Neural cell (in vitro differentiated cells): ENCODE measurements around the gene RBM25.

Experiments
- EP300 ChIP-seq: fragments of 450-650 bp; conservative IDR thresholded peaks from 2 replicates; pipeline ENCODE4 v1.6.1; 2014; ENCODE audit warnings: antibody characterized with exemption, mild to moderate bottlenecking, moderate library complexity; ENCODE audit not compliant: poor library complexity, severe bottlenecking
- TF ChIP-seq, protein P1 (sequence below): fragments of 450-650 bp; IDR thresholded peaks from 2 replicates; pipeline ENCODE4 v1.5.1; 2014; ENCODE audit warnings: antibody characterized with exemption, mild to moderate bottlenecking, moderate library complexity; ENCODE audit not compliant: poor library complexity, severe bottlenecking

DNA sequence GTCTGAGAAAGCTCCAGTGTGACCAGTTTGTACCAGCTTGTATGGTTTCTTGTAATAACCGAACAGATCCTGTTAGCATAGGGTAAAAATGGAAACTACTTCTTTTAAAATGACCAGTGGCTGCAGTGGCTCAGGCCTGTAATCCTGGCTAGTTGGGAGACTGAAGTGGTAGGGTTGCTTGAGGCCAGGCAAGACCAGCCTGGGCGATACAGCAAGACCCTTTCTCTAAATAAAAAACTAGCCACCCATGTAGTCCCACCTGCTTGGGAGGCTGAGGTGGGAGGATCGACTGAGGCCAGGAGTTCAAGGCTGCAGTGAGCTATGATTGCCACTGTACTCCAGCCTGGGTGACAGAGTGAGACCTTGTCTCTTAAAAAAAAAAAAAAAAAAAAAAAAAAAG lies 85.3 kb downstream of the RBM25 start:
- TF ChIP-seq, protein P1, sequence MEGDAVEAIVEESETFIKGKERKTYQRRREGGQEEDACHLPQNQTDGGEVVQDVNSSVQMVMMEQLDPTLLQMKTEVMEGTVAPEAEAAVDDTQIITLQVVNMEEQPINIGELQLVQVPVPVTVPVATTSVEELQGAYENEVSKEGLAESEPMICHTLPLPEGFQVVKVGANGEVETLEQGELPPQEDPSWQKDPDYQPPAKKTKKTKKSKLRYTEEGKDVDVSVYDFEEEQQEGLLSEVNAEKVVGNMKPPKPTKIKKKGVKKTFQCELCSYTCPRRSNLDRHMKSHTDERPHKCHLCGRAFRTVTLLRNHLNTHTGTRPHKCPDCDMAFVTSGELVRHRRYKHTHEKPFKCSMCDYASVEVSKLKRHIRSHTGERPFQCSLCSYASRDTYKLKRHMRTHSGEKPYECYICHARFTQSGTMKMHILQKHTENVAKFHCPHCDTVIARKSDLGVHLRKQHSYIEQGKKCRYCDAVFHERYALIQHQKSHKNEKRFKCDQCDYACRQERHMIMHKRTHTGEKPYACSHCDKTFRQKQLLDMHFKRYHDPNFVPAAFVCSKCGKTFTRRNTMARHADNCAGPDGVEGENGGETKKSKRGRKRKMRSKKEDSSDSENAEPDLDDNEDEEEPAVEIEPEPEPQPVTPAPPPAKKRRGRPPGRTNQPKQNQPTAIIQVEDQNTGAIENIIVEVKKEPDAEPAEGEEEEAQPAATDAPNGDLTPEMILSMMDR, result no peak
- TF ChIP-seq EP300, result no peak
